Panc1 (cell line): ENCODE data around the gene ADSS1. TPM values are rescaled to one million over a fixed set of nuclear protein-coding genes. Genes with fewer than 3 reads are reported as not detected.

Source experiments
- ATAC-seq: fragments of 200-7000 bp; cut with Tn5 transposase; 2 replicates; pipeline ENCODE4 v1.9.1; 2020; ENCODE audit warnings: mild to moderate bottlenecking, moderate library complexity
- BruUV-seq: library from RNA; stranded (reverse); fragments of 400-500 nt; replicated peaks from 2 replicates; lab custom pipeline; 2021; lab: Mats Ljungman, UMichigan
- CTCF ChIA-PET: fragments of 300-600 bp; sonication (Branson Sonifier 250); formaldehyde crosslinking; loops from one replicate; lab custom pipeline; 2022; ENCODE audit warnings: antibody characterized with exemption; lab: Charles Lee
- POLR2A ChIA-PET: fragments of 300-600 bp; sonication (Branson Sonifier 250); formaldehyde crosslinking; loops from one replicate; lab custom pipeline; 2022; ENCODE audit warnings: antibody characterized with exemption; lab: Charles Lee
- DNase-seq: peaks from one replicate; pipeline ENCODE4 v3.0.0-alpha.2; 2010; ENCODE audit warnings: low read depth, low spot score
- H3K27ac ChIP-seq: 2 replicates; pipeline ENCODE4 v1.5.1; 2011; ENCODE audit warnings: mild to moderate bottlenecking, low read length, inconsistent platforms
- H3K27me3 ChIP-seq: fragments of 200-500 bp; sonication (Bioruptor generic); 2 replicates; pipeline ENCODE4 v1.6.0; 2014; ENCODE audit warnings: low read length, inconsistent platforms; ENCODE audit not compliant: control insufficient read depth, insufficient read depth
- H3K36me3 ChIP-seq: fragments of 200-500 bp; sonication (Bioruptor generic); 2 replicates; pipeline ENCODE4 v1.5.1; 2014; ENCODE audit warnings: inconsistent platforms, mild to moderate bottlenecking, low read length, moderate library complexity; ENCODE audit not compliant: control insufficient read depth, insufficient read depth
- H3K4me1 ChIP-seq: 2 replicates; pipeline ENCODE4 v1.5.1; 2011; ENCODE audit warnings: inconsistent platforms, mild to moderate bottlenecking, low read length, moderate library complexity; ENCODE audit not compliant: control insufficient read depth, insufficient read depth
- H3K4me3 ChIP-seq, 2 experiments: 2 replicates each; pipeline ENCODE4 v1.5.1; 2011 to 2012; ENCODE audit warnings: low read depth in 2 of 2, low read length in 2 of 2, mild to moderate bottlenecking in 2 of 2, inconsistent platforms in 1 of 2, moderate library complexity in 1 of 2
- H3K9me3 ChIP-seq: fragments of 200-500 bp; sonication (Bioruptor generic); 2 replicates; pipeline ENCODE4 v1.5.1; 2014; ENCODE audit warnings: low read depth, mild to moderate bottlenecking, inconsistent platforms, low read length, moderate library complexity; ENCODE audit not compliant: control insufficient read depth, insufficient read depth
- POLR2AphosphoS5 ChIP-seq: IDR thresholded peaks from 2 replicates; pipeline ENCODE4 v1.6.1; 2012; ENCODE audit warnings: mild to moderate bottlenecking, low read depth, low read length, moderate library complexity
- SIN3A ChIP-seq: IDR thresholded peaks from 2 replicates; pipeline ENCODE4 v1.6.1; 2012; ENCODE audit warnings: low read depth, mild to moderate bottlenecking, low read length, moderate library complexity, borderline replicate concordance; ENCODE audit not compliant: insufficient read depth
- TCF7L2 ChIP-seq: IDR thresholded peaks from 2 replicates; pipeline ENCODE4 v1.6.1; 2011; ENCODE audit warnings: mild to moderate bottlenecking, low read depth, low read length, inconsistent platforms
- in situ Hi-C: cut with HindIII; loops from 2 replicates; pipeline ENCODE4 v1.10.0; 2016; ENCODE audit warnings: low sequenced_read_pairs, low pct_unique_long_range_greater_than_20kb
- intact Hi-C: fragments of 100-400 bp; cut with micrococcal nuclease; formaldehyde crosslinking; loops from one replicate; pipeline ENCODE4 v1.10.0; 2022; ENCODE audit not compliant: unreplicated experiment
- total RNA-seq: library from RNA; stranded (reverse); gene quantifications from one replicate; pipeline ENCODE4 v1.2.1, GENCODE V29; 2021; ENCODE audit not compliant: unreplicated experiment
- TF ChIP-seq, protein P1 (sequence below), 2 experiments: IDR thresholded peaks; 2 replicates each; pipeline ENCODE4 v1.6.1; 2011 to 2012; ENCODE audit warnings: low read depth in 2 of 2, control low read depth in 1 of 2, low read length in 1 of 2, mild to moderate bottlenecking in 1 of 2, moderate library complexity in 1 of 2; ENCODE audit not compliant: insufficient read depth in 1 of 2
- TF ChIP-seq, protein P2 (sequence below): fragments of 450-650 bp; IDR thresholded peaks from 2 replicates; pipeline ENCODE4 v1.5.1; 2017; ENCODE audit warnings: mild to moderate bottlenecking

The ADSS1 gene
- total RNA-seq, 1 experiment from 2014 or later: 9.4 TPM

DNA sequence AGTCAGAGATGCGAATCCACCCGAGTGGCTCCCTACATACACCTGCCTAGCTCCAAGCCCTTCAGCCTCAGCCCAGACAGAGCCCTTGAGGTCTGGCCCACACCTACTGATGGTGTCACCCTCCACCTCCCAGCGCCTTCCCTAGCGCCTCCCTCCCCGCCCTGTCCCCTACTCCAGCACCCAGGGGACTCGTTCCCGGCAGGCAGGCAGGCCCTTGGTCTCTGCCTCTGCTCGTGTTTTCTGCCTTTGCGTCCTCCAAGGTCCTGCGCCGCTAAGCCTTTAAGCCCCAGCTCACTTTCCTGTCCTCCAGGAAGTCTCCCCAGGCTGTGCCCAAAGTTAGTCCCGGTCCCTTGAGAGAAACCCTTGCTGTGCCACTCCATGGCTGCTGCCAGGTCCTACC, 21.9 kb upstream of the ADSS1 start:
- in situ Hi-C loops: no loop called here
- Histone ChIP-seq H3K27me3 (no peaks in the 10 kb centered on the region), H3K36me3 (no peaks in the 10 kb centered on the region), H3K4me1 (peaks cover 52% of the 10 kb centered on the region), H3K27ac (peak overlapping the region; percentile 44; the same call in 1 of the 2 replicates), H3K4me3 (no peak overlapping the region), H3K9me3 (no peaks in the 10 kb centered on the region)
- DNase-seq (no peak), ATAC-seq (no peak)
- CTCF ChIA-PET: no interaction called here
- no TSS peak for BruUV-seq
- POLR2A ChIA-PET: no interaction called here
- TF ChIP-seq TCF7L2: no peak
- TF ChIP-seq, protein P1, sequence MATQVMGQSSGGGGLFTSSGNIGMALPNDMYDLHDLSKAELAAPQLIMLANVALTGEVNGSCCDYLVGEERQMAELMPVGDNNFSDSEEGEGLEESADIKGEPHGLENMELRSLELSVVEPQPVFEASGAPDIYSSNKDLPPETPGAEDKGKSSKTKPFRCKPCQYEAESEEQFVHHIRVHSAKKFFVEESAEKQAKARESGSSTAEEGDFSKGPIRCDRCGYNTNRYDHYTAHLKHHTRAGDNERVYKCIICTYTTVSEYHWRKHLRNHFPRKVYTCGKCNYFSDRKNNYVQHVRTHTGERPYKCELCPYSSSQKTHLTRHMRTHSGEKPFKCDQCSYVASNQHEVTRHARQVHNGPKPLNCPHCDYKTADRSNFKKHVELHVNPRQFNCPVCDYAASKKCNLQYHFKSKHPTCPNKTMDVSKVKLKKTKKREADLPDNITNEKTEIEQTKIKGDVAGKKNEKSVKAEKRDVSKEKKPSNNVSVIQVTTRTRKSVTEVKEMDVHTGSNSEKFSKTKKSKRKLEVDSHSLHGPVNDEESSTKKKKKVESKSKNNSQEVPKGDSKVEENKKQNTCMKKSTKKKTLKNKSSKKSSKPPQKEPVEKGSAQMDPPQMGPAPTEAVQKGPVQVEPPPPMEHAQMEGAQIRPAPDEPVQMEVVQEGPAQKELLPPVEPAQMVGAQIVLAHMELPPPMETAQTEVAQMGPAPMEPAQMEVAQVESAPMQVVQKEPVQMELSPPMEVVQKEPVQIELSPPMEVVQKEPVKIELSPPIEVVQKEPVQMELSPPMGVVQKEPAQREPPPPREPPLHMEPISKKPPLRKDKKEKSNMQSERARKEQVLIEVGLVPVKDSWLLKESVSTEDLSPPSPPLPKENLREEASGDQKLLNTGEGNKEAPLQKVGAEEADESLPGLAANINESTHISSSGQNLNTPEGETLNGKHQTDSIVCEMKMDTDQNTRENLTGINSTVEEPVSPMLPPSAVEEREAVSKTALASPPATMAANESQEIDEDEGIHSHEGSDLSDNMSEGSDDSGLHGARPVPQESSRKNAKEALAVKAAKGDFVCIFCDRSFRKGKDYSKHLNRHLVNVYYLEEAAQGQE (IDR thresholded peaks at IDR 0.05; ENCODE audit: insufficient read depth in 1 of 2, low read depth in 2 of 2, low read length in 1 of 2): no peak
- 0 out of 2 replicates have a peak, but pooled peaks have one; percentile 11 for TF ChIP-seq POLR2AphosphoS5
- intact Hi-C loops: no loop called here

- POLR2A ChIA-PET: no interaction called here
- no peak for DNase-seq
- ATAC-seq: no peak
- no peak overlapping the region for H3K27ac ChIP-seq
- in situ Hi-C loops: no loop called here
- no peak overlapping the region for H3K4me3 ChIP-seq
- TF ChIP-seq TCF7L2 (no peak), SIN3A (no peak), POLR2AphosphoS5 (no peak)
- TF ChIP-seq, protein P2, sequence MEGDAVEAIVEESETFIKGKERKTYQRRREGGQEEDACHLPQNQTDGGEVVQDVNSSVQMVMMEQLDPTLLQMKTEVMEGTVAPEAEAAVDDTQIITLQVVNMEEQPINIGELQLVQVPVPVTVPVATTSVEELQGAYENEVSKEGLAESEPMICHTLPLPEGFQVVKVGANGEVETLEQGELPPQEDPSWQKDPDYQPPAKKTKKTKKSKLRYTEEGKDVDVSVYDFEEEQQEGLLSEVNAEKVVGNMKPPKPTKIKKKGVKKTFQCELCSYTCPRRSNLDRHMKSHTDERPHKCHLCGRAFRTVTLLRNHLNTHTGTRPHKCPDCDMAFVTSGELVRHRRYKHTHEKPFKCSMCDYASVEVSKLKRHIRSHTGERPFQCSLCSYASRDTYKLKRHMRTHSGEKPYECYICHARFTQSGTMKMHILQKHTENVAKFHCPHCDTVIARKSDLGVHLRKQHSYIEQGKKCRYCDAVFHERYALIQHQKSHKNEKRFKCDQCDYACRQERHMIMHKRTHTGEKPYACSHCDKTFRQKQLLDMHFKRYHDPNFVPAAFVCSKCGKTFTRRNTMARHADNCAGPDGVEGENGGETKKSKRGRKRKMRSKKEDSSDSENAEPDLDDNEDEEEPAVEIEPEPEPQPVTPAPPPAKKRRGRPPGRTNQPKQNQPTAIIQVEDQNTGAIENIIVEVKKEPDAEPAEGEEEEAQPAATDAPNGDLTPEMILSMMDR: no peak
- TF ChIP-seq, protein P1 (IDR thresholded peaks at IDR 0.05; ENCODE audit: insufficient read depth in 1 of 2, low read depth in 2 of 2, low read length in 1 of 2): no peak
- H3K9me3 ChIP-seq: no peaks in the 10 kb centered on the region
- no peaks in the 10 kb centered on the region for H3K36me3 ChIP-seq
- intact Hi-C loops: no loop called here
- BruUV-seq: no TSS peak
- CTCF ChIA-PET: interaction anchor here (0.8 kb wide), 1 partner anchor 24 kb away, joined by 3 read pairs; no protein-coding TSS in a partner anchor
- H3K27me3 ChIP-seq: no peaks in the 10 kb centered on the region
- peaks cover 48% of the 10 kb centered on the region for H3K4me1 ChIP-seq
Measured at GRCh38 chr14:104702673-104703072, 21.4 kb upstream of the ADSS1 start.
